Uterus (tissue), 2 donors: Measurements from ENCODE around the gene PCLAF.

ENCODE experiments used
- POLR2A ChIP-seq, 2 donors: fragments of 450-650 bp; IDR thresholded peaks; one replicate each; pipeline ENCODE4 v1.6.1; 2016; ENCODE audit warnings: antibody characterized with exemption in 2 of 2, mild to moderate bottlenecking in 1 of 2, moderate library complexity in 1 of 2
- TF ChIP-seq, protein P1 (sequence below), 4 experiments: fragments of 200-600 bp in 2 of 4; fragments of 450-650 bp in 2 of 4; sonication (generic) in 2 of 4; IDR thresholded peaks; one replicate each; pipeline ENCODE4 v1.5.1; 2016 to 2019; ENCODE audit warnings: antibody characterized with exemption in 4 of 4, mild to moderate bottlenecking in 2 of 4, moderate library complexity in 1 of 4

DNA sequence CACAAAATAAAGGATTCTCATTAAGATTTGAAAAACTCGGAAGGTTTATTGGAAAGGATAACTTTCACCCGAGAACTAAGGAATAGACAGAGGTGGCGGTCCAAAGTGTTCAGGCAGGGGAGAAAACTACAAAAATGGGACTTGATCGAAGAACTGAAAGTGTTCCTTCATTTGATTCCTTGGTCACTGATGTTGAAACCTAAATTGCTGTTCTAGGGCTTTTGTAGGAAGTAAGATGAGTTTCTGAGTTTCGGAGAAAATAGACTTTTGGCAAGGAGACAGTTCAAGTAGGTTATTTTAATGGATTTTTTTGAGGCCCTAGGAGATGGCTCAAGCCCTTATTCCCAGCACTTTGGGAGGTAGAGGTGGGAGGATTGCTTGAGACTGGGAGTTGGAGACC is 7.8 kb upstream of the PCLAF start:
- TF ChIP-seq, protein P1, sequence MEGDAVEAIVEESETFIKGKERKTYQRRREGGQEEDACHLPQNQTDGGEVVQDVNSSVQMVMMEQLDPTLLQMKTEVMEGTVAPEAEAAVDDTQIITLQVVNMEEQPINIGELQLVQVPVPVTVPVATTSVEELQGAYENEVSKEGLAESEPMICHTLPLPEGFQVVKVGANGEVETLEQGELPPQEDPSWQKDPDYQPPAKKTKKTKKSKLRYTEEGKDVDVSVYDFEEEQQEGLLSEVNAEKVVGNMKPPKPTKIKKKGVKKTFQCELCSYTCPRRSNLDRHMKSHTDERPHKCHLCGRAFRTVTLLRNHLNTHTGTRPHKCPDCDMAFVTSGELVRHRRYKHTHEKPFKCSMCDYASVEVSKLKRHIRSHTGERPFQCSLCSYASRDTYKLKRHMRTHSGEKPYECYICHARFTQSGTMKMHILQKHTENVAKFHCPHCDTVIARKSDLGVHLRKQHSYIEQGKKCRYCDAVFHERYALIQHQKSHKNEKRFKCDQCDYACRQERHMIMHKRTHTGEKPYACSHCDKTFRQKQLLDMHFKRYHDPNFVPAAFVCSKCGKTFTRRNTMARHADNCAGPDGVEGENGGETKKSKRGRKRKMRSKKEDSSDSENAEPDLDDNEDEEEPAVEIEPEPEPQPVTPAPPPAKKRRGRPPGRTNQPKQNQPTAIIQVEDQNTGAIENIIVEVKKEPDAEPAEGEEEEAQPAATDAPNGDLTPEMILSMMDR (IDR thresholded peaks at IDR 0.05), result no peak
- TF ChIP-seq POLR2A (IDR thresholded peaks at IDR 0.05), result no peak
